Stimulated activated CD8-positive, alpha-beta memory T cell treated with anti-CD3 and anti-CD28 coated beads, Interleukin-2, amount 100 ng/mL, for 48 hours (primary cell): ENCODE measurements around the gene ABCC4.

Experiments
- DNase-seq, 2 donors: peaks; one replicate each; pipeline ENCODE4 v3.0.0-alpha.2; 2020; ENCODE audit warnings: low read depth in 2 of 2

The ABCC4 gene

DNA sequence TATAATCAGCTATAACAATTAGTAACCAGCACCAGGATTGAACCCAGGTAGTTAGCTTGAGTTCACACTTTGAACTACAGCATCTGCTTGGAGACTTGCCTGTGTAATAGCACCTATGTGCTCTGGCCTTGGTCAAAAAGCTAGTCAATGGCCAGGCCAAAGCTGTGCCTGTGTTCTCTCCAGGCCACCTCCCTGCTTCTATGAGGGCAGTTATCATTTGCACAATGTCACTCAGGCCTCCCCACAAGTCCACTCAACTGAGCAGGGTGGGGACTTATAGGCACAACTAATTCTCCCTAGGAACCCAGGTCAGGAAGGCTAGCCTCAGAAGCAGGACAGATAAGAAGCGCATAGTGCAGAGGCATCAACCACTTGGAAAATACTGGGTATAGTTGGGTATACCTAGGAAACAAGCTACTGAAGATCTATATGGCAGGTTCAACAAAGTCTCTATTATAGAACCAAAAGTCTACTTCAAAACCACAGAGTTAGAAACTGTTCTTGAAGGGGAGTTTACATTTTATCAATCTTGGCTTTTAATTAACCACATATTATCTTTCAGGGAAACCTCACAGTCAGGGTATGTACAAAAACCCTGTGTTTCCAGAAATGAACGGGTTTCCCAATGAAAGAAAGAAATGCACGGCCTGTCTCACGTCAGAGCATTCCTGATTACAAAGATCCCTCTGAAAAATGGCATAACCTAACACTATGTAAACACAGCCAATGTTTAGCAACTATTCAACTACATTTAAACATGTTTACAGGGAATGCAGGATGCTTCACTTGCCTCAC is 140.9 kb downstream of the ABCC4 start:
- no peak for DNase-seq

- no peak for DNase-seq
These were observed 141.8 kb downstream of the ABCC4 start for GRCh38 chr13:95159458-95159857.

GRCh38 chr13:95156208-95156607 is 145.0 kb downstream of the ABCC4 start:
- no peak for DNase-seq

DNA sequence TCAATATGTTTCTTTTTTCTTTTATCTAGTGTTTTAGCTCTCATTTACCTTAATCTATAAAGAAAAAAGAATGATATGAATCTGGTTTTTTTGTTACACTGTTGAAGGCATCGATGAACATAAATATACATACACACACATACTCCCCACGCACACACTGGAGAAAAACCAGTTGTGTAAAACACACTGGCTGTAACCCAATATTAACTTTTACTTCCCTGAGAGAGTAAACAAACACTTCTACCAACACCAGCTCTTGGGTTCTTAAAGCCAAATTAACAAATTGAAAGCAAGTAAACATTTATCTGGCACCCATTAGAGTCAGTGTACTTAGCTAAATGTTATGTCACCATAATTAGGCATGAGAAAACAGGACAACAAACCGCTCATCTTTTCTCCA is 145.7 kb downstream of the ABCC4 start:
- DNase-seq: no peak

DNA sequence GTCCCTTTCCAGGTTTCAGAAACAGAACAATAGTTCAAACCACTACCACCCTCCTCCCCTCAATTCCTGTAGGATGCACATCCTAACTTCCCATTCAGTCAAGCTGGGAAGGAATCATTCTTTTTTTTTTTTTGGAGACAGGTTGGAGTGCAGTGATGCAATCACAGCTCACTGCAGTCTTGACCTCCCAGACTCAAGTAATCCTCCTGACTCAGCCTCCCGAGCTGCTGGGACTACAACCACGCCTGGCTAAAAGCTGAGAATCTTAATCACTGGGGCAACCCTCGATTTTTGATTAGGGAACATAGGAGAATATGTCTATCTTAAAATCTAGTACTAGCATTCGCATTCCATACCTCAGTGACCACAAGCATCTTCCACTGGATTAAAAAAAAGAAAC is 146.2 kb downstream of the ABCC4 start:
- DNase-seq: no peak

GRCh38 chr13:95154413-95154886 is 146.8 kb downstream of the ABCC4 start:
- DNase-seq: no peak

- no peak for DNase-seq
These were observed 147.4 kb downstream of the ABCC4 start for GRCh38 chr13:95153647-95154412.

- DNase-seq: no peak
These were observed 149.2 kb downstream of the ABCC4 start for GRCh38 chr13:95151942-95152587.

DNA sequence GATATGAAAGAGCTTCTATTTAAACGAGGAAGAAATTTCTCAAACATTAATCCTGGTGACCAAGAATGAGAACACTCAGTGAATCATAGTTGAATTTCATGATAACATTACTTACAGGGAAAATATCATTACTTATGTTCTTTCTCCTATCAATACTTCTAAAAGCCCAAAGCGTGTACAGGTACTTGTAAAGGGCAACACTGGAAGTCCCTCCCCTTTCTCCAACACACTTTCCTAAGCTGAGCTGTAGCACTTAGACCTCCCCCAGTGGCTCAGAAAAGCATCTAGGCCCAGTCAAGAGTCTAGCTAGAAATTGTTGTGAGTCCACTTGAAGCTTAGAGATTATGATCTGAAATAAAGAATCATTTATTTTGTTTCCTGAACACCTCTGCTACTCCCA is 150.7 kb downstream of the ABCC4 start:
- DNase-seq: no peak

GRCh38 chr13:95146486-95146885 is 154.8 kb downstream of the ABCC4 start:
- no peak for DNase-seq

DNA sequence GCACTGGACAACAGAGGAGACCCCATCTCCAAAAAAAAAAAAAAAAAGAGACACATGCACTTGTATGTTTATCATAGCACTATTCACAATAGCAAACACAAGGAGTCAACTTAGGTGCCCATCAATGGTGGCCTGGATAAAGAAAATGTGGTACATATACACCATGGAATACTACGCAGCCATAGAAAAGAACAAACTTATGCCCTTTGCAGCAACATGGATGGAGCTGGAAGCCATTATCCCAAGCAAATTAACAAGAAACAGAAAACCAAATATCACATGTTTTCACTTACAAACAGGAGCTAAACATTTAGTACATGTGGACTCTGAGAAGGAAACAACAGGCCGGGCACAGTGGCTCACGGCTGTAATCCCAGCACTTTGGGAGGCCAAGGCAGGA is 155.7 kb downstream of the ABCC4 start:
- no peak for DNase-seq

GRCh38 chr13:95140502-95140901 is 160.7 kb downstream of the ABCC4 start:
- no peak for DNase-seq

GRCh38 chr13:95138876-95139585 is 162.2 kb downstream of the ABCC4 start:
- DNase-seq: no peak

GRCh38 chr13:95137096-95137495 is 164.2 kb downstream of the ABCC4 start:
- no peak for DNase-seq

GRCh38 chr13:95136638-95137037 is 164.6 kb downstream of the ABCC4 start:
- no peak for DNase-seq

DNA sequence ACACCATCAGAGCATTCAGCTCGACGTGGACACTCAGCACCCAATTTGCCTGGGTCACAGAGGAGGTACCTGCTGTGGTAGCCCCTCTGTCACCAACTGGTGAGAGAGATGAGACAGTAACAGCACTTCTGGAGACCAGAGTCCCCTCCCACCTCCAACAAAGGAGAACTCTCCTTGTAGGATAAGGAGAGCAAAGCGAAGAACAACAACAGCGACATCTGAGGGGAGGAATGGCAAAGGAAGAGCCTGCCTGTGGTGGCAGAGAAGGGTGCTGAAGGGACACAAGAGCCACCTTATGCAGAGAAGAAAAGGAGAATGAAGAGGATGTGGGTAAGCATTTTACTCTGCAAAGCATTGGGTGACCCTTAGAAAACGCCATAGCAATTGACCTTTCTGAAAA is 167.8 kb downstream of the ABCC4 start:
- DNase-seq: no peak

DNA sequence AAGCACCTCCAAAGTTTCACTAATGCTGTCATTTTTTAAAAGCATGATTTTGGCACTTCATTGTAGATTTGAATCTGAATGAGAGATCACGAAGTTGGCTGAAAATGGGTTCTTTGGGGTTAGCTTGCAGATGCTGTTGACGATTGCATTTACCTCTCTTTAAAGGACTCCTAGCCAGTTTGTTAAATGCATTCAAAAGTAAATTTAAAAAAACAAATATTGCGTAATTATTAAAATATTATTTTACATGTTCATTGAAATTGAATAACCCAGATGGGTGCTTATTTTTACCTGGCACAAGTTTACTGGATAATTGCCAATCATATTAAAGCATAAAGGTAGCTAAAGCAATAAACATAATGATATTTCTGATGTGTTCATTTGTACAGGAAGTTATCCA is 172.2 kb downstream of the ABCC4 start:
- no peak for DNase-seq

GRCh38 chr13:95128045-95128643 is 173.1 kb downstream of the ABCC4 start:
- no peak for DNase-seq

DNA sequence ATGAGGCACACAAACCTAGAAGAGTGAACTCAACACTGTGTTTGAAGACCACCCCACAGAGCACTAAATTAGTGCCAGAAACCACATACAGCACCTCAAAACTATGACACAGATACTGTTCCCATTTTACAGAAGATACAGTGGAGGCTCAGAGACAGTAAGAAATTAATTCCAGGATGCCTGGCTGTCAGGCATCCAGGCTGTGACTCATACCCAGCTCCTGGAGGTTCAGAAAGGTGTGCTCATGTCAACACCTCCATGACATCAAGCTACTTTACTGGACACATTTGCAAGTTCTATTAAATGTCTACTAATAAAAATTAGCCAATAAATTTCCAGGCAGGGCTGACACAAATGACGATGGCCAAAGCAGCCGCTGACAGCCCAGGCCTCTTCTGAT is 176.3 kb downstream of the ABCC4 start:
- DNase-seq: no peak

DNA sequence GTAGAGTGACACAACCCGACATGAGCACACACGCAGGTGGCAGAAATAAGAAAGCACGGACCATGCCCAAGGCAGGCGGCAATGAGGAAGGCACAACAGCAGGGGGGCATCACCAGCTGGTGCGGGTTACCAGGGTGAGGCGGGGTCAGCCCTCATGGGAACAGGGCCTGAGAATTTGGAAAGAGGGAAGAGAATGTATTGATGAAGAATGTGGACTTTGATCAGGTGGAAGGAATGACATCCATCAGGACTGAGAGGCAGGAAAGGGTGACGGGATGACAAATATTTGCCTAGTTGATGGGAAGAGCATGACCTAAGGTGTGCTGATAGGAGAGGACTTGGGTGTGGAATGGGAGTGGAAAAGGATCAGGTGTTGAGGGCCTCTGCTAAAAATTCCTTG is 177.5 kb downstream of the ABCC4 start:
- DNase-seq: no peak

DNA sequence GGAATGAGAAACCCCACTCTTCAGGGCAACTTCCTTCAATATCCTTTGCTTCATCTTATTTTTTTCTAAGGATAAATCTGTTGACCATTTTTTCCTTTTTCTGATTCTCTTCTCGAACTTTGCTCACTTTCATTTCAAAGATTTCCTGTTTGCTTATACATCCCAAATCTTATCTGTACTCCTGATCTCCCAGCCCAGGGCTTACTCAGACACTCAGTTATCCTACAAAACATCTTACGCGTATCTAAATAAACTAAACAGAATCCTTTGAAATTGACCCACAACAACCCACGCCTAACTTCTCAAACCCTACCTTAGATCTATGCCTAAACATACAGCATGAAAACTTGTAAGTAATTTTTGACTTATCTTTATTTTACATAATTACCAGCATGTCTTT is 179.2 kb downstream of the ABCC4 start:
- DNase-seq: no peak

- DNase-seq: no peak
These were observed 179.7 kb downstream of the ABCC4 start for GRCh38 chr13:95121516-95121915.
